Measurements from ENCODE around the gene PLG. TPM values are rescaled to one million over a fixed set of nuclear protein-coding genes. Genes with fewer than 3 reads are reported as not detected.
"Not testable (repeated sequence)": the region's sequence is repeated elsewhere in the genome, so short reads cannot be mapped to it uniquely, and the experiment has no call there.

The PLG gene
- total and polyA plus RNA-seq, 2 donors, result 0.07 to 0.14 TPM

DNA sequence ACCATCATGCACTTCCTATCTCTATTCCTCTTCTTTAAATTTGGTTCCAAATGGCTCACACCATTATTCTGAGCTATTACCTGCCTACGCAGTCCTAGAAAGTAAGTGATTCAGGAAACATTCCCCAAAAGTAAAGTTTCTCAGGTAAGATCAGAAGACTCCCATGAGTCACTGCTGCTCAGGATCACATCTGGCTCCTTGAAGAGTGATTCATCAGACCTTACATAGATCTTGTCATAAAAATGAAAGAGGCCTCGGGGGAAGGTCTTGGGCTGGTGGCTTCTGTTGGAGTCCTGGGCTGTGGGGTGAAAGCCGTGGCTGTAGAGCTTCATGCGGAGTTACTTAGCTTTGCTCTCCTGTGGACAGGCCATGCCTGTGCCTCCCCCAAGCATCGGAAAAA lies 35.9 kb downstream of the PLG start:
- H3K36me3 ChIP-seq (ENCODE audit: control insufficient read depth in 2 of 2, insufficient read depth in 2 of 2, low read length in 1 of 2), result no peaks in the 10 kb centered on the region
- no peaks in the 10 kb centered on the region for H3K27me3 ChIP-seq (ENCODE audit: control insufficient read depth in 2 of 2, insufficient read depth in 1 of 2, low read length in 1 of 2)
- no peak overlapping the region for H3K4me3 ChIP-seq (ENCODE audit: low read length in 2 of 2)
- H3K4me1 ChIP-seq (ENCODE audit: control insufficient read depth in 2 of 2, insufficient read depth in 2 of 2, low read length in 2 of 2), result no peaks in the 10 kb centered on the region
- no peaks in the 10 kb centered on the region for H3K9me3 ChIP-seq (ENCODE audit: control insufficient read depth in 2 of 2, insufficient read depth in 1 of 2, low read length in 1 of 2)
- 95% methylated on average over 5 of the region's 5 CpGs for WGBS
- no peak for DNase-seq (ENCODE audit: low read depth in 6 of 9, low spot score in 9 of 9)
- H3K27ac ChIP-seq (ENCODE audit: low read depth in 1 of 2, low read length in 1 of 2), result no peak overlapping the region

DNA sequence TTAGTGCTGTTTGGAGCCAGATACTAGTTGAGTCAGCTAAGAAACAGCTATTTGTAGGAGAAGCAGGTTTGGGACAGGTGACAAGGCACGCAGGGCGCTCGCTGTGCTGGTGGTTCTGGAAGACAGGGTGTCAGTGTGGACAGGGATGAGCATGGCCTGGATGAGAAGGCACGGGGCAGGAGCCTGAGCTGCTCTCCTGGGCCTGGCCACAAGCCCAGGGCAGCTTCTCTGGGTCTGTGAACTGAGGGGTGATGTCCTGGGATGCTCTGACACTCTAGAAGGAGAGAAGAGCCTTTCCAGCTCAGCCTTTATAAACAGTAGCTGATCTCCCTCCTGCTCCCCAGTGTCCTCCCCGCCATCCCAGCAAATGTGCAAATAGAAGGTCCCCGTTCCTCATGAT lies 37.9 kb downstream of the PLG start:
- no peaks in the 10 kb centered on the region for H3K36me3 ChIP-seq (ENCODE audit: control insufficient read depth in 2 of 2, insufficient read depth in 2 of 2, low read length in 1 of 2)
- H3K27ac ChIP-seq (ENCODE audit: low read depth in 1 of 2, low read length in 1 of 2), result no peak overlapping the region
- H3K4me1 ChIP-seq (ENCODE audit: control insufficient read depth in 2 of 2, insufficient read depth in 2 of 2, low read length in 2 of 2), result no peaks in the 10 kb centered on the region
- H3K4me3 ChIP-seq (ENCODE audit: low read length in 2 of 2), result no peak overlapping the region
- WGBS, result 91% methylated on average over 6 of the region's 6 CpGs
- H3K27me3 ChIP-seq (ENCODE audit: control insufficient read depth in 2 of 2, insufficient read depth in 1 of 2, low read length in 1 of 2), result no peaks in the 10 kb centered on the region
- H3K9me3 ChIP-seq (ENCODE audit: control insufficient read depth in 2 of 2, insufficient read depth in 1 of 2, low read length in 1 of 2), result no peaks in the 10 kb centered on the region
- DNase-seq (ENCODE audit: low read depth in 6 of 9, low spot score in 9 of 9), result no peak

DNA sequence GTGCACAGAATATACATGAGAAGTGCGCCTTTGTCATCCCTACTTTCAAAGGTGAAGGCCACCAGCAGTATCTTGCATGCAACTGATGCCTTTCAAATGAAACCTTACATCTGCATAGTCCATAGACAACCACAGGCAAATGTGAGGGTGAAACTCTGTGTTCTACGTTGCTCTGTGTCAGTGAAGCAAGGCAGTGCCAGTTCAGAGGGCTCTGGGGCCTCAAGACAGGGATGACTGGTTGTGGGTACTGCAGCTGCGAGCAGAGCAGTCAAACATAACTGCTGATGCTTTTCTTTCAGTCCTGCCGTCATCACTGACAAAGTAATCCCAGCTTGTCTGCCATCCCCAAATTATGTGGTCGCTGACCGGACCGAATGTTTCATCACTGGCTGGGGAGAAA lies 39.0 kb downstream of the PLG start:
- H3K9me3 ChIP-seq (ENCODE audit: control insufficient read depth in 2 of 2, insufficient read depth in 1 of 2, low read length in 1 of 2); DNase-seq (ENCODE audit: low read depth in 6 of 9, low spot score in 9 of 9); H3K4me3 ChIP-seq (ENCODE audit: low read length in 2 of 2); H3K4me1 ChIP-seq (ENCODE audit: control insufficient read depth in 2 of 2, insufficient read depth in 2 of 2, low read length in 2 of 2); H3K36me3 ChIP-seq (ENCODE audit: control insufficient read depth in 2 of 2, insufficient read depth in 2 of 2, low read length in 1 of 2); H3K27me3 ChIP-seq (ENCODE audit: control insufficient read depth in 2 of 2, insufficient read depth in 1 of 2, low read length in 1 of 2); H3K27ac ChIP-seq (ENCODE audit: low read depth in 1 of 2, low read length in 1 of 2): not testable (repeated sequence)
- WGBS, result 85% methylated on average over 7 of the region's 7 CpGs

DNA sequence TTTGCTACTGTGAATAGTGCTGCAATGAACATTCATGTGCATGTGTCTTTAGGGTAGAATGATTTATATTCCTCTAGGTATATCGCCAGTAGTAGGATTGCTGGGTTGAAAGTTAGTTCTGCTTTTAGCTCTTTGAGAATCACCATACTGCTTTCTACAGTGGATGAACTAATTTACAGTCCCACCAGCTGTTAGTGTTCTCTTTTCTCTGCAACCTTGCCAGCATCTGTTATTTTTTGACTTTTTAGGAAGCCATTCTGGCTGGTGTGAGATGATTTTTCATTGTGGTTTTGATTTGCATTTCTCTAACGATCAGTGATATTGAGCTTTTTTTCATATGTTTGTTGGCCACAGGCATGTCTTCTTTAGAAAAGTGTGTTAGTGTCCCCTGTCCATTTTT lies 40.0 kb downstream of the PLG start:
- no peak overlapping the region for H3K27ac ChIP-seq (ENCODE audit: low read depth in 1 of 2, low read length in 1 of 2)
- H3K36me3 ChIP-seq (ENCODE audit: control insufficient read depth in 2 of 2, insufficient read depth in 2 of 2, low read length in 1 of 2), result no peaks in the 10 kb centered on the region
- no peaks in the 10 kb centered on the region for H3K4me1 ChIP-seq (ENCODE audit: control insufficient read depth in 2 of 2, insufficient read depth in 2 of 2, low read length in 2 of 2)
- H3K4me3 ChIP-seq (ENCODE audit: low read length in 2 of 2), result no peak overlapping the region
- H3K9me3 ChIP-seq (ENCODE audit: control insufficient read depth in 2 of 2, insufficient read depth in 1 of 2, low read length in 1 of 2), result no peaks in the 10 kb centered on the region
- H3K27me3 ChIP-seq (ENCODE audit: control insufficient read depth in 2 of 2, insufficient read depth in 1 of 2, low read length in 1 of 2), result no peaks in the 10 kb centered on the region
- 52% methylated on average over 2 of the region's 2 CpGs for WGBS
- DNase-seq (ENCODE audit: low read depth in 6 of 9, low spot score in 9 of 9), result no peak

DNA sequence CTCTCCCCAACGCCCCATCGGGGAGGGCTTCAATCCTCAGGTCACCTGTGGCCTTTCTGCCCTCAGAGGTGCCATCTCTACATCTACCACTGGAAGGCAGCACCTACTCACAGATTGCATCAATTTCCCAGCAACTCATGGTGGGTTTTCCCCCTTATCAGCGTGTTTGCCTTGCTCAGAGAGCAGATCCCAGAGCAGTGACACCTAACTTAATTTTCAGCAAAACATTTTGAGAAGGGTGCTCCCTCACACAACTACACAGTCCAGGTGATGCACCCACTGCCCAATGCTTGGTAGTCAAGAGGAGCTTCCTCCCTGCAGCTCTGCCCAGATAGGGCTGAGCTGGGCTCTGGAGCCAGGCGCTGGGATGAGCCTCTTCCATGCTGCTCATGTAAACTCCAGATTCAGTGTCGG lies 48.2 kb downstream of the PLG start:
- no peak overlapping the region for H3K4me3 ChIP-seq (ENCODE audit: low read length in 2 of 2)
- no peaks in the 10 kb centered on the region for H3K4me1 ChIP-seq (ENCODE audit: control insufficient read depth in 2 of 2, insufficient read depth in 2 of 2, low read length in 2 of 2)
- H3K27me3 ChIP-seq (ENCODE audit: control insufficient read depth in 2 of 2, insufficient read depth in 1 of 2, low read length in 1 of 2), result no peaks in the 10 kb centered on the region
- H3K27ac ChIP-seq (ENCODE audit: low read depth in 1 of 2, low read length in 1 of 2), result no peak overlapping the region
- DNase-seq (ENCODE audit: low read depth in 6 of 9, low spot score in 9 of 9), result peak in 1 of 9 donors; percentile 3
- H3K36me3 ChIP-seq (ENCODE audit: control insufficient read depth in 2 of 2, insufficient read depth in 2 of 2, low read length in 1 of 2), result no peaks in the 10 kb centered on the region
- H3K9me3 ChIP-seq (ENCODE audit: control insufficient read depth in 2 of 2, insufficient read depth in 1 of 2, low read length in 1 of 2), result no peaks in the 10 kb centered on the region
- 36% methylated on average over 5 of the region's 5 CpGs for WGBS

DNA sequence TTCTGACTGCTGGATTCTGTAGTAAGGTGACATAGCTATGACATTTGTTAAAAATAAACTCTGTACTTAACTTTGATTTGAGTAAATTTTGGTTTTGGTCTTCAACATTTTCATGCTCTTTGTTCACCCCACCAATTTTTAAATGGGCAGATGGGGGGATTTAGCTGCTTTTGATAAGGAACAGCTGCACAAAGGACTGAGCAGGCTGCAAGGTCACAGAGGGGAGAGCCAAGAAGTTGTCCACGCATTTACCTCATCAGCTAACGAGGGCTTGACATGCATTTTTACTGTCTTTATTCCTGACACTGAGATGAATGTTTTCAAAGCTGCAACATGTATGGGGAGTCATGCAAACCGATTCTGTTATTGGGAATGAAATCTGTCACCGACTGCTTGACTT lies 51.2 kb downstream of the PLG start:
- H3K4me1 ChIP-seq (ENCODE audit: control insufficient read depth in 2 of 2, insufficient read depth in 2 of 2, low read length in 2 of 2); DNase-seq (ENCODE audit: low read depth in 6 of 9, low spot score in 9 of 9); H3K4me3 ChIP-seq (ENCODE audit: low read length in 2 of 2); H3K9me3 ChIP-seq (ENCODE audit: control insufficient read depth in 2 of 2, insufficient read depth in 1 of 2, low read length in 1 of 2); H3K27ac ChIP-seq (ENCODE audit: low read depth in 1 of 2, low read length in 1 of 2); H3K27me3 ChIP-seq (ENCODE audit: control insufficient read depth in 2 of 2, insufficient read depth in 1 of 2, low read length in 1 of 2); H3K36me3 ChIP-seq (ENCODE audit: control insufficient read depth in 2 of 2, insufficient read depth in 2 of 2, low read length in 1 of 2): not testable (repeated sequence)
- WGBS, result 88% methylated on average over 4 of the region's 4 CpGs

DNA sequence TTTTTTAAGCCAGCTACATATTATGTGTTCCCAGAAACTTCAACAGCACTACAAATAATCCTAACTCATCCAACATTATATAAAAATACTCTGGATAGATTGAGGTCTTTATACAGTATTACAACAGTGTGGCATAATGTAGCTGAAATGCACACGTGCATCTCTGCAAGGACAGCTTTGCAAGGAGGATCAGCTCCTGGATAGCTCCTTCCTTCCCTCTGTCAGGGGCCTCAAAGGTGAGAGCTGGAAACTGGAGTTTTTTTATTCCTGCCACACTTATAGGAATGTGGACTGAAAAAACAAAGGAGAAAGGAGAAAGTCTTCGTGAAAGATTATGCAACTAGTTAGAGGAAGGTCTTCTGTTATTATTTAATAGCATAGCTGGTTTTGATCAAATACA lies 53.1 kb downstream of the PLG start:
- no peak for DNase-seq (ENCODE audit: low read depth in 6 of 9, low spot score in 9 of 9)
- WGBS, result 42% methylated on average over 2 of the region's 2 CpGs
- no peak overlapping the region for H3K4me3 ChIP-seq (ENCODE audit: low read length in 2 of 2)
- H3K27me3 ChIP-seq (ENCODE audit: control insufficient read depth in 2 of 2, insufficient read depth in 1 of 2, low read length in 1 of 2), result no peaks in the 10 kb centered on the region
- H3K27ac ChIP-seq (ENCODE audit: low read depth in 1 of 2, low read length in 1 of 2), result no peak overlapping the region
- no peaks in the 10 kb centered on the region for H3K9me3 ChIP-seq (ENCODE audit: control insufficient read depth in 2 of 2, insufficient read depth in 1 of 2, low read length in 1 of 2)
- no peaks in the 10 kb centered on the region for H3K4me1 ChIP-seq (ENCODE audit: control insufficient read depth in 2 of 2, insufficient read depth in 2 of 2, low read length in 2 of 2)
- H3K36me3 ChIP-seq (ENCODE audit: control insufficient read depth in 2 of 2, insufficient read depth in 2 of 2, low read length in 1 of 2), result no peaks in the 10 kb centered on the region

DNA sequence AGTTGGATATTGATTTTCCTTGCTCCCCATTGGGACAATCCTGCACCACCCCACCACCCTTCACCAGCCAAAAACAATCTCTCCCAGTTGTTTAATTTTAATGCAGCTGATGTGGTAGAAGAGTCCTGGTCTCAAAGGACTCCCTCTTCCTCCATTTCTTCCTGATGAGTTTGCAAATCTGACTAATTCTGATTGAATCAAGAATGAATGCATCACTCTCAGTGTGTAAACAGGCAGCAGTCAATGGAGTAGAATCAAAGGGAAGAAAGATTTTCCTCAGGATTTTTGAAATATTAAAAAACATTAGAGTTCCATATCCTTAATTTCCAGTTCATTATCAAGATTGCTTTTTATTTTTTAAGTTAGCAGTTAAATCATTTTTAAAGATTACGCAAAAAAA lies 54.0 kb downstream of the PLG start:
- H3K4me3 ChIP-seq (ENCODE audit: low read length in 2 of 2), result no peak overlapping the region
- H3K27ac ChIP-seq (ENCODE audit: low read depth in 1 of 2, low read length in 1 of 2), result no peak overlapping the region
- H3K36me3 ChIP-seq (ENCODE audit: control insufficient read depth in 2 of 2, insufficient read depth in 2 of 2, low read length in 1 of 2), result no peaks in the 10 kb centered on the region
- no peaks in the 10 kb centered on the region for H3K4me1 ChIP-seq (ENCODE audit: control insufficient read depth in 2 of 2, insufficient read depth in 2 of 2, low read length in 2 of 2)
- no peak for DNase-seq (ENCODE audit: low read depth in 6 of 9, low spot score in 9 of 9)
- H3K27me3 ChIP-seq (ENCODE audit: control insufficient read depth in 2 of 2, insufficient read depth in 1 of 2, low read length in 1 of 2), result no peaks in the 10 kb centered on the region
- whole genome bisulfite sequencing, result 97% methylated on average over 1 of the region's 1 CpG
- no peaks in the 10 kb centered on the region for H3K9me3 ChIP-seq (ENCODE audit: control insufficient read depth in 2 of 2, insufficient read depth in 1 of 2, low read length in 1 of 2)

DNA sequence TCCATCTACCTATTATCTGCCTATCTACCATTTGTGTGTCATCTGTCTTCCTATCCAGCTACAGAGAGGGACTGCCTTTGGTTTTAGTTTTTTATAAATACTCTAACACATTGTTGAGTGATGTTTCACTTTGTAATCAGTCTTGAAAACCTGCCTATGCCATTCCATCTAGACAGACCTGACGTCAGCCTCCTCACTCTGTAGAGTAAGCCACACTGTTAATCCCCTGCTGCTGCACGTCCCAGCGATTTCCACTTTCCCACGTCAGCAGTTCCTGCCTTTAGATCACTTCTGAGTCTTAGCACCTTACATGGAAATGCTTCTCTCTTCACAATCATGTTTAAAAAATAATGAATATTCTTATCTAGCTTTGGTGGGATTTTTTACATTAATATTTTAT lies 54.8 kb downstream of the PLG start:
- Histone ChIP-seq H3K36me3 (ENCODE audit: control insufficient read depth in 2 of 2, insufficient read depth in 2 of 2, low read length in 1 of 2) (no peaks in the 10 kb centered on the region), H3K27me3 (ENCODE audit: control insufficient read depth in 2 of 2, insufficient read depth in 1 of 2, low read length in 1 of 2) (no peaks in the 10 kb centered on the region), H3K9me3 (ENCODE audit: control insufficient read depth in 2 of 2, insufficient read depth in 1 of 2, low read length in 1 of 2) (no peaks in the 10 kb centered on the region), H3K27ac (ENCODE audit: low read depth in 1 of 2, low read length in 1 of 2) (no peak overlapping the region), H3K4me3 (ENCODE audit: low read length in 2 of 2) (no peak overlapping the region), H3K4me1 (ENCODE audit: control insufficient read depth in 2 of 2, insufficient read depth in 2 of 2, low read length in 2 of 2) (no peaks in the 10 kb centered on the region)
- 78% methylated on average over 4 of the region's 4 CpGs for WGBS
- DNase-seq (ENCODE audit: low read depth in 6 of 9, low spot score in 9 of 9), result no peak

DNA sequence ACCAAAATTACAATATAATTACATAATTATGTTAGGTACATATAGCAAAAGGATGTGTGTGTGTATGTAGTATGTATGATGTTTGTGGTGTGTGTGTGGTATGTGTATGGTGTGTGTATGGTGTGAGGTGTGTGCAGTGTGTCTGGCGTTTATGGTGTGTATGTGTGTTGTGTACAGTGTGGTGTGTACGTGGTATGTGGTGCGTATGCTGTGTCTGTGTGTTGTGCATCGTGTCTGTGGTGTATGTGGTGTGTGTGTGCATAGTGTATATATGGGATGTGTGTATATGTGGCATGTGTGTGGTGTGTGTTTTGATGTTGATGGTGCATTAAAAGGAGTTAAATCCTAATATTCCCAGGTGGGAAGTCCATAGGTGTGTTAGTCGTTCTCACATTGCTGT lies 62.8 kb downstream of the PLG start:
- Histone ChIP-seq H3K27me3 (ENCODE audit: control insufficient read depth in 2 of 2, insufficient read depth in 1 of 2, low read length in 1 of 2) (peaks cover 6 to 15% of the 10 kb centered on the region in 2 donors), H3K36me3 (ENCODE audit: control insufficient read depth in 2 of 2, insufficient read depth in 2 of 2, low read length in 1 of 2) (no peaks in the 10 kb centered on the region), H3K27ac (ENCODE audit: low read depth in 1 of 2, low read length in 1 of 2) (no peak overlapping the region), H3K4me1 (ENCODE audit: control insufficient read depth in 2 of 2, insufficient read depth in 2 of 2, low read length in 2 of 2) (no peaks in the 10 kb centered on the region), H3K9me3 (ENCODE audit: control insufficient read depth in 2 of 2, insufficient read depth in 1 of 2, low read length in 1 of 2) (peaks cover 0 to 1% of the 10 kb centered on the region in 2 donors), H3K4me3 (ENCODE audit: low read length in 2 of 2) (no peak overlapping the region)
- 93% methylated on average over 5 of the region's 5 CpGs for WGBS
- no peak for DNase-seq (ENCODE audit: low read depth in 6 of 9, low spot score in 9 of 9)

Data from thymus (tissue), 11 donors.